GM12801 (cell line): Measurements from ENCODE around the gene PHLDB2.

Source experiments
- TF ChIP-seq, protein P1 (sequence below): IDR thresholded peaks from one replicate; pipeline ENCODE4 v1.5.1; 2011; ENCODE audit warnings: control low read depth; ENCODE audit not compliant: insufficient read length; ENCODE audit errors: extremely low read depth

Gene PHLDB2

DNA sequence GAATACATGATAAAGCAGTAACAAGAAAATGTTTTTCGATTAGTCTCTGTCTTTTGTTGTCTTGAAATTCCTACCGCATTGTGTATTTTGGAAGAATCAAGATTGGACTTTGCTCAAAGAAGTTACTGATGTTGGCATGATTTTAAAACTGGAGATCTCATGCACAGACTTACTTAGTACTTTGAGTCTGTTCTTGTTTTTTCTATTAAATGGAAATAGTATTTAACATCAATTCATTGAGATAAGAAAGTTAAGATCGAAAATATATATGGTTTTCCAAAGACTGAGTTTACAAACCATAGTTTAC, 122.3 kb downstream of the PHLDB2 start:
- TF ChIP-seq, protein P1, sequence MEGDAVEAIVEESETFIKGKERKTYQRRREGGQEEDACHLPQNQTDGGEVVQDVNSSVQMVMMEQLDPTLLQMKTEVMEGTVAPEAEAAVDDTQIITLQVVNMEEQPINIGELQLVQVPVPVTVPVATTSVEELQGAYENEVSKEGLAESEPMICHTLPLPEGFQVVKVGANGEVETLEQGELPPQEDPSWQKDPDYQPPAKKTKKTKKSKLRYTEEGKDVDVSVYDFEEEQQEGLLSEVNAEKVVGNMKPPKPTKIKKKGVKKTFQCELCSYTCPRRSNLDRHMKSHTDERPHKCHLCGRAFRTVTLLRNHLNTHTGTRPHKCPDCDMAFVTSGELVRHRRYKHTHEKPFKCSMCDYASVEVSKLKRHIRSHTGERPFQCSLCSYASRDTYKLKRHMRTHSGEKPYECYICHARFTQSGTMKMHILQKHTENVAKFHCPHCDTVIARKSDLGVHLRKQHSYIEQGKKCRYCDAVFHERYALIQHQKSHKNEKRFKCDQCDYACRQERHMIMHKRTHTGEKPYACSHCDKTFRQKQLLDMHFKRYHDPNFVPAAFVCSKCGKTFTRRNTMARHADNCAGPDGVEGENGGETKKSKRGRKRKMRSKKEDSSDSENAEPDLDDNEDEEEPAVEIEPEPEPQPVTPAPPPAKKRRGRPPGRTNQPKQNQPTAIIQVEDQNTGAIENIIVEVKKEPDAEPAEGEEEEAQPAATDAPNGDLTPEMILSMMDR: no peak

DNA sequence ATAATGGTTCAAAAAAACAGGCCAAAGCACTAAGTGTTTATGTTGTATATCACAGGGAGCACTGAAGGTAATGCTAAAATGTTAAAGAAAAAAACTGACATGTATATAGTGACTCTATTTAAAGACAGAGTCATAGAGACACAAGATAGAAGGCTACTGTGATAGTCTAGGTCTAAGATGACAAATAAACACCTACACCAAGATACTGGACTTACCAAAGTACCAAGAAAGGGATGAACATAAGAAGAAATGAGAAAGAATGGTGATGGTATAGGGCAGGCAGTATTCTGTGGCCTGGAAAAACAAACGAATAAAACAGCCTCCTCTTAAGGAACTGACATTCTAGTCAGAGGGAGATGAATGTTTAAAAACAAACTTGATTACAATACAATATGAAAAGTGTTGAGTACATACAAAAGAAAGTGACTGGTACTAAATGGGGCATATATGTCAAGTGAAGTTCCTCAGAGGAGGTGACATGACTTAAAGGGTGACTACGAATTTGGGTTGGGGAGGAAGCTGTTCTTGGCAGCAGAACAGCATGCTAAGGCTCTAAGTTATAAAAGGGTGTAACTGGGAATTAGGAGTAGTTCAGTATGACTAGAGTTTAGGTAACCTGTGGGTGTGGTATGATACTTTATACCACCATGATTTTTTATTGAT, 125.7 kb downstream of the PHLDB2 start:
- TF ChIP-seq, protein P1: no peak

DNA sequence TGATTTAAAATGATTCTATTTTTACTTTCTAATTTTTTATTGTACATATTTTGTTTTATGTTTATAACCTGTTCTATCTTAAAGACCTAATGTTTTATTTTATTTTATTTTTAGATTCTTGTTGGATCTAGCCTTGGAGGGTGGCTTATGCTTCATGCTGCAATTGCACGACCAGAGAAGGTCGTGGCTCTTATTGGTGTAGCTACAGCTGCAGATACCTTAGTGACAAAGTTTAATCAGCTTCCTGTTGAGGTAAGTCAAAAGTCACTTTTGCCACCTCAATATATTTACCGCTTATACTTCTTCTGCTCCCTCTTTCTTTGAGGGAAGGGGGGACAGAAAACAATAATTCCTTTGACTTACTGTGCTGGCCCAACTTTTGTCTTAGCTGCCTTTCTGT, 127.7 kb downstream of the PHLDB2 start:
- TF ChIP-seq, protein P1: no peak

DNA sequence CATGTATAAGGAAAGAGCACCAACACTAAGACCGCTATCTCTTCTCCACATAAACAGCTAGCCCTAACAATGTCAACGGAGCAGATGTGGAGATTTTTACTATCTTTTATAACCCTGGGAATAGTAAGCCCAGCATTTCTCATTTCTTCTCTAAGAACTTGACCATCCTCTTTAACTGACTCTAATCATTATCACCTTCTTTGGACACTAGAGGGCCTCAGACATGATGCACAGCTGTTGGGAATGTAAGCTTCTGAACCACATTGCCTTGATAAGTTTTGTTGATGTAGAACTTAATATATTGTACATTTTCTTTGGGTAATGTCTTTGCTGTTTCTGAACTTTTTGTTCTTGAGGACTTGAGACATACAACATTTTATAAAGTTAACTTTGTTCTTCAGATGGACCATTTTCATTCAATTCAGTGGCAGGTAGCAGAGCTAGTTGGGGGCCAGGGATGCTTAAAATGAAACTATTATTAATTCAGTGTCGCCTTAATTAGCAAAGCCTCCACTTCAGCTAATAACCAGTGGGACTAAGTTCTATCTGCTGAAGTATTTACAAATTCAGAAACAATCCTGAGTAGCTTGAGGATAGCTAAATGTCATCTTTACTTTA, 130.1 kb downstream of the PHLDB2 start:
- TF ChIP-seq, protein P1: no peak

DNA sequence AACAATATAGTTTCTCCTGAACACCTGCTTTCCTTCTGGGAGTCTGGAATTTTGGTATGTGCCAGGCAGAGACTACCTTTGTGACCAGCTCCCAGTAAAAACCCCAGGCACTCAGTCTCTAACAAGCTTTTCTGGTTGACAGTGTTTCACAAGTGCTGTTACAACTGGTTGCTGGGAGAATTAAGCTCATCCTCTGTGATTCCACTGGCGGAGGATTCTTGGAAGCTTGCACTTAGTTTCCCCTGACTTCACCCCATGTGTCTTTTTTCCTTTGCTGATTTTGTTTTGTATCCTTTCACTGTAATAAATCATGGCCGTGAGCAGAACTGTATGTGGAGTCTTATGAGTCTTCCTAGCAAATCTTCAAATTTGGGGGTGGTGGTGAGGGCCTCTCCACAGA, 134.0 kb downstream of the PHLDB2 start:
- TF ChIP-seq, protein P1: no peak

DNA sequence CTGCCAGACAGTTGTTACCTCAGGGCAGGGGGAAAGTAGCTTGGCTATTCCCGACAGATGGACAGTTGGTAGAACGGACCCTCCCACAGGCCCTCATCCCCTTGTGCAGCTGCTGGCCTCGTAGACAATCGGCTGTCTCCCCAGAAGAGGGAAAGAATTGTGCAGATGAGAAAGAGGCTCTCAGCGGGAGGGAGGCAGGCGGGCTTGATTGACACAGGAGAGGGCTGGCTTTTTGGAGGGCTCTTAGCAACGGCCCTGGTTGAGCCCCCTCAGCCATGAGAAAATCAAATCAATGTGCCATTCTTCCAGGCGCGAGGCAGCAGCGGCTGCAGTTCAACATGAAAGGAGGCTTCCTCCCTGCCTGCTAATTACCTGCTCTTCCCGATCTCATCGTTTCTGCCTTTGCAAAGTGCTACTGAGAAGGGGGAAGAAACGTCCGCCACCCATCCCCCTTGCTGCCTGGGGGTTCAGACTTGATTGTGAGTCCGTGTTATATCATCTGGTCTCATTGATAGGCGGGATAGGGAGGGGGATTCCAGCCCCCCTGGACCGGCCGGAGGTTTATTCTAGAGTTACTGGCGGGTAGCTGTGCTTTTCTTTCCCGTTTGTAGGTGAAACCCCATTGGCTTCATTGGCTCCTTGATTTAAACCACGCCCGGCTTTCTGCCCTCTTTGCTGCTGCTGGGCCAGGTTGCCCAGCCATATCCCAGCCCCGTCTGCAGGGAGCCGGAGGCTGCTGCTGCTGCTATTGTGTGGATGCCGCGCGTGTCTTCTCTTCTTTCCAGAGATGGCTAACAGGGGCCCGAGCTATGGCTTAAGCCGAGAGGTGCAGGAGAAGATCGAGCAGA, 139.8 kb downstream of the PHLDB2 start, which contains the start of gene TAGLN3:
TAGLN3 (plus strand) TSS at position 287 of the 848 bp plus-strand sequence; CDS start at position 788, 501 bp downstream.
- TF ChIP-seq, protein P1: no peak
